ENCODE data around the gene IRF2.

IRF2 gene

GRCh38 chr4:184450045-184450444 lies 24.3 kb downstream of the IRF2 start:
- no peak for DNase-seq

- no peak for DNase-seq
Measured at GRCh38 chr4:184448821-184449220, 25.5 kb downstream of the IRF2 start.

- DNase-seq: no peak
Measured at GRCh38 chr4:184448141-184448540, 26.2 kb downstream of the IRF2 start.

GRCh38 chr4:184447664-184448063 lies 26.7 kb downstream of the IRF2 start:
- DNase-seq: no peak

GRCh38 chr4:184446132-184446658 lies 28.2 kb downstream of the IRF2 start:
- DNase-seq: no peak

GRCh38 chr4:184444953-184445309 lies 29.4 kb downstream of the IRF2 start:
- no peak for DNase-seq

GRCh38 chr4:184444215-184444952 lies 30.0 kb downstream of the IRF2 start:
- no peak for DNase-seq

GRCh38 chr4:184443318-184443717 lies 31.0 kb downstream of the IRF2 start:
- no peak for DNase-seq

- DNase-seq: no peak
Measured at GRCh38 chr4:184442314-184442635, 32.1 kb downstream of the IRF2 start.

- DNase-seq: no peak
Measured at GRCh38 chr4:184441461-184442313, 32.7 kb downstream of the IRF2 start.

- DNase-seq: no peak
Measured at GRCh38 chr4:184440595-184441358, 33.6 kb downstream of the IRF2 start.

GRCh38 chr4:184439856-184440594 lies 34.3 kb downstream of the IRF2 start:
- DNase-seq: no peak

GRCh38 chr4:184439386-184439785 lies 35.0 kb downstream of the IRF2 start:
- no peak for DNase-seq

GRCh38 chr4:184438375-184438774 lies 36.0 kb downstream of the IRF2 start:
- DNase-seq: no peak

GRCh38 chr4:184437565-184438265 lies 36.6 kb downstream of the IRF2 start:
- DNase-seq: no peak

GRCh38 chr4:184434501-184435066 lies 39.8 kb downstream of the IRF2 start:
- no peak for DNase-seq

- DNase-seq: no peak
Measured at GRCh38 chr4:184434021-184434420, 40.3 kb downstream of the IRF2 start.

GRCh38 chr4:184433258-184433892 lies 41.0 kb downstream of the IRF2 start:
- DNase-seq: no peak

- no peak for DNase-seq
Measured at GRCh38 chr4:184432127-184432922, 42.0 kb downstream of the IRF2 start.

- DNase-seq: no peak
Measured at GRCh38 chr4:184430163-184430562, 44.2 kb downstream of the IRF2 start.

All from stimulated activated naive CD4-positive, alpha-beta T cell treated with Interleukin-2 at 50 U/mL for 16 hours (primary cell).